Heart left ventricle (tissue), 16 donors: ENCODE data around the gene DDA1. TPM values are rescaled to one million over a fixed set of nuclear protein-coding genes. Genes with fewer than 3 reads are reported as not detected.

Experiments
- ATAC-seq, 4 donors: fragments of 200-7000 bp; cut with Tn5 transposase; one replicate each; pipeline ENCODE4 v1.9.1; 2020 to 2022; ENCODE audit warnings: moderate library complexity in 4 of 4, mild to moderate bottlenecking in 3 of 4, moderate number of reproducible peaks in 1 of 4
- DNase-seq, 5 donors: peaks; one replicate each; pipeline ENCODE4 v3.0.0-alpha.2; 2020
- H3K27ac ChIP-seq, 12 donors: fragments of 200-600 bp; sonication (generic) in 4 of 12; one replicate each; pipeline versions ENCODE4 v1.5.0 to v1.8.0; 2016 to 2022; ENCODE audit warnings: mild to moderate bottlenecking in 2 of 12
- H3K27me3 ChIP-seq, 9 donors: fragments of 200-600 bp; sonication (generic) in 2 of 9; one replicate each; pipeline versions ENCODE4 v1.5.1 to v1.8.0; 2016 to 2022; ENCODE audit warnings: mild to moderate bottlenecking in 3 of 9
- H3K36me3 ChIP-seq, 9 donors: fragments of 200-600 bp; sonication (generic) in 2 of 9; one replicate each; pipeline versions ENCODE4 v1.5.0 to v1.8.0; 2018 to 2022; ENCODE audit warnings: mild to moderate bottlenecking in 2 of 9
- H3K4me1 ChIP-seq, 12 donors: fragments of 200-600 bp; sonication (generic) in 4 of 12; one replicate each; pipeline versions ENCODE4 v1.5.0 to v1.8.0; 2016 to 2022; ENCODE audit warnings: mild to moderate bottlenecking in 3 of 12
- H3K4me3 ChIP-seq, 12 donors: fragments of 200-600 bp; sonication (generic) in 4 of 12; one replicate each; pipeline versions ENCODE4 v1.5.0 to v1.8.0; 2017 to 2022; ENCODE audit warnings: mild to moderate bottlenecking in 9 of 12, moderate library complexity in 4 of 12
- H3K9me3 ChIP-seq, 12 donors: fragments of 200-600 bp; sonication (generic) in 4 of 12; one replicate each; pipeline versions ENCODE4 v1.5.0 to v1.8.0; 2016 to 2022; ENCODE audit warnings: mild to moderate bottlenecking in 1 of 12
- POLR2A ChIP-seq, 2 donors: fragments of 450-650 bp; IDR thresholded peaks; one replicate each; pipeline ENCODE4 v1.6.1; 2017; ENCODE audit warnings: antibody characterized with exemption in 2 of 2, mild to moderate bottlenecking in 2 of 2, moderate library complexity in 2 of 2
- WGBS, 4 donors: extraction: QIAGEN DNeasy Blood & Tissue Kit in 2 of 4; methylation state at CpG; one replicate each; pipeline versions ENCODE4 v1.1.5 to v1.1.7; 2013 to 2018; 5-methylcytosine and 5-hydroxymethylcytosine counted together
- intact Hi-C, 10 donors: fragments of 100-400 bp; cut with DNase I; formaldehyde crosslinking; loops; one replicate each; pipeline versions ENCODE4 v1.11.1 to v1.14.2; 2022
- polyA plus RNA-seq, 2 donors: library from polyadenylated mRNA; stranded (reverse); fragments of 200-250 nt; gene quantifications; one replicate each; pipeline ENCODE4 v1.2.3, GENCODE V29; 2013
- total RNA-seq, 9 donors: library from RNA; depleted of rRNA in 2 of 9; stranded (reverse); fragments of >200 nt in 2 of 9; fragmentation: NEBNext Ultra II Directional in 3 of 9; extraction: Animal tissue kit (Norgen Biotek cat#: 25700) in 3 of 9; gene quantifications; one replicate each; pipeline versions ENCODE4 v1.1.0 to v1.2.4, GENCODE V29; 2016 to 2023
- TF ChIP-seq, protein P1 (sequence below), 12 donors: fragments of 200-600 bp; sonication (generic) in 4 of 12; IDR thresholded peaks; one replicate each; pipeline versions ENCODE4 v1.5.0 to v1.8.0; 2018 to 2022; ENCODE audit warnings: antibody characterized with exemption in 12 of 12, mild to moderate bottlenecking in 5 of 12
- donor health status: ischemic (EF 13 %, LVEDD 7.1; RV severe dilation, severe dysfunction).
- donor health status: healthy with polysubstance abuse.
- donor health status: DM: no; HTN: yes; CAD: no.
- donor health status: DM: no; HTN: no; CAD: no.
- donor health status: ischemic (EF 25% LVEDD 6.9; RV normal size, moderate dysfunction).
- donor health status: ischemic (EF 25% LVEDD 5.7; RV mildly dilated, moderate dysfunction).
- donor health status: healthy.
- donor health status: DM: yes; HTN: yes; CAD: no.
- donor health status: ischemic (EF 35%, LVEDD 5.7; RV mildly dilated, moderate dysfunction).
- donor health status: nonischemic (EF 11% LVEDD 7.7; RV severe dilation, severe dysfunction).
- donor health status: DM: yes; HTN: yes; CAD: no.
- donor health status: PGD.
- donor health status: ischemic (EF 29% LVEDD 5.4; RV normal size, mild dysfunction).
- donor health status: nonischemic (EF 23%, LVEDD 6.1; RV moderate dilation, normal function).

Gene DDA1
- total and polyA plus RNA-seq, 11 donors = 13.9 to 84.6 (median 36.5) TPM

DNA sequence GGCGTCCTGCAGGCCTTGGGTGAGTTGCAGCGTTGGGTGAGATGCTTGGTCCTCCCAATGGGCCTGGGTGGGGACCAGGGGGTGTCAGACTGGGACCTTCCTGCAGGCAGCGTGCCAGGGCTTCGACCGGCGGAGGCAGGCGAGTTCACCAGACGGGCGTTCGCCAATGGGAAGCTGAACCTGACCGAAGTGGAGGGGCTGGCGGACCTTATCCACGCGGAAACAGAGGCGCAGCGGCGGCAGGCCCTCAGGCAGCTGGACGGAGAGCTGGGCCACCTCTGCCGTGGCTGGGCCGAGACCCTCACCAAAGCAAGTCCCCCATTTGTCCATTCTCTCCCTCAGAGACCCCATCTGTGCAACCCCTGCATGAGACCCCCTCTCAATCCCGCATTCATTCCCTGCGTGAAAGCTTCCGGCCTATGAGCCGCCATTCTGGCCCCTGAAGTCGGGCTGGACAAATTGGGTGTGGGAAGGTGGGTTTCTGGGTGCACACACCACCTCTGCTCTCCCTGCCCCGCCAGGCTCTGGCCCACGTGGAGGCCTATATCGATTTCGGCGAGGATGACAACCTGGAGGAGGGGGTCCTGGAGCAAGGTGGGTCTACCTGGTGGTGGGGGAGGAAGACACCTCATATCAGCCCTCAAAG is 29.2 kb downstream of the DDA1 start:
- no peak for TF ChIP-seq POLR2A (IDR thresholded peaks at IDR 0.05)
- TF ChIP-seq, protein P1, sequence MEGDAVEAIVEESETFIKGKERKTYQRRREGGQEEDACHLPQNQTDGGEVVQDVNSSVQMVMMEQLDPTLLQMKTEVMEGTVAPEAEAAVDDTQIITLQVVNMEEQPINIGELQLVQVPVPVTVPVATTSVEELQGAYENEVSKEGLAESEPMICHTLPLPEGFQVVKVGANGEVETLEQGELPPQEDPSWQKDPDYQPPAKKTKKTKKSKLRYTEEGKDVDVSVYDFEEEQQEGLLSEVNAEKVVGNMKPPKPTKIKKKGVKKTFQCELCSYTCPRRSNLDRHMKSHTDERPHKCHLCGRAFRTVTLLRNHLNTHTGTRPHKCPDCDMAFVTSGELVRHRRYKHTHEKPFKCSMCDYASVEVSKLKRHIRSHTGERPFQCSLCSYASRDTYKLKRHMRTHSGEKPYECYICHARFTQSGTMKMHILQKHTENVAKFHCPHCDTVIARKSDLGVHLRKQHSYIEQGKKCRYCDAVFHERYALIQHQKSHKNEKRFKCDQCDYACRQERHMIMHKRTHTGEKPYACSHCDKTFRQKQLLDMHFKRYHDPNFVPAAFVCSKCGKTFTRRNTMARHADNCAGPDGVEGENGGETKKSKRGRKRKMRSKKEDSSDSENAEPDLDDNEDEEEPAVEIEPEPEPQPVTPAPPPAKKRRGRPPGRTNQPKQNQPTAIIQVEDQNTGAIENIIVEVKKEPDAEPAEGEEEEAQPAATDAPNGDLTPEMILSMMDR (IDR thresholded peaks at IDR 0.05) = no peak
- no peaks in the 10 kb centered on the region for H3K9me3 ChIP-seq
- H3K27ac ChIP-seq = no peak overlapping the region
- peak overlapping the region in 9 of 12 donors; percentile 45 to 96 (median 77) for H3K4me3 ChIP-seq
- peaks cover 0 to 37% (median 28%) of the 10 kb centered on the region in 12 donors for H3K4me1 ChIP-seq
- WGBS, 4 donors = 89 to 94% (median 92%) methylated on average over 23 to 30 of the region's 30 CpGs
- DNase-seq = peak in 1 of 5 donors; percentile 73
- no peaks in the 10 kb centered on the region for H3K27me3 ChIP-seq
- intact Hi-C loops = no loop called here
- ATAC-seq = no peak
- peaks cover 0 to 22% (median 8%) of the 10 kb centered on the region in 9 donors for H3K36me3 ChIP-seq

GRCh38 chr19:17339088-17339741 is 29.9 kb downstream of the DDA1 start:
- Histone ChIP-seq H3K4me1 (peaks cover 0 to 31% (median 22%) of the 10 kb centered on the region in 12 donors), H3K27ac (no peak overlapping the region), H3K9me3 (no peaks in the 10 kb centered on the region), H3K36me3 (peaks cover 0 to 22% (median 8%) of the 10 kb centered on the region in 9 donors), H3K4me3 (no peak overlapping the region), H3K27me3 (no peaks in the 10 kb centered on the region)
- 89 to 93% (median 92%) methylated on average over 32 to 34 of the region's 34 CpGs for WGBS, 4 donors
- TF ChIP-seq POLR2A (IDR thresholded peaks at IDR 0.05) = no peak
- TF ChIP-seq, protein P1 (IDR thresholded peaks at IDR 0.05) = no peak
- no peak for ATAC-seq
- DNase-seq = no peak
- intact Hi-C loops = no loop called here

DNA sequence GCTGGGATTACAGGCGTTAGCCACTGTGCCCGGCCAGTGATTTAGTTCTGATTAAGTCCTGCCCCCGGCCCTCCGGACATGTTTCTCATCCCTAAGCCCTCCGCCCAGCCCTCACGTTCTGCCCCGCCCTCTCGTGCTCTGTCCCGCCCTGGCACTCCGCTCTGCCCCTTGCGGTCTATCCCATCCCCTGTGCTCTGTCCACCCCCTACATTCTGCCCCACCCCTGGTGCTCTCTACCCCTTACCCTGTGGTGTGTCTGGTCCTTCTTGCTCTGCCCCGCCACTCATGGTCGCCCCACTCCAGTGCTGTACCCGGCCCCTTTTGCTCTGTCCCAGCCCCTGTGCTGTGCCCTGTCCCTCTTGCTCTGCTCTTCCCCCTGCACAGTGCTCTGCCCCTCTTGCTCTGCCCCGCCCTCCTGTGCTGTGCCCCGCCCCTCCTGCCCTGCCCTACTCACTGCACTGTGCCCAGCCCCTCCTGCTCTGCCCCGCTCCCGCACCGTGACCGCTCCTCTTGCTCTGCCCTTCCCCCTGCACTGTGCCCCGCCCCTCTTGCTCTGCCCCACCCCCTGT is 31.0 kb downstream of the DDA1 start:
- no peaks in the 10 kb centered on the region for H3K27me3 ChIP-seq
- ATAC-seq = no peak
- no peak for DNase-seq
- peaks cover 0 to 22% (median 8%) of the 10 kb centered on the region in 9 donors for H3K36me3 ChIP-seq
- H3K4me3 ChIP-seq = no peak overlapping the region
- intact Hi-C loops = loop anchor here in 3 of 10 donors (5.0 to 10.0 kb wide), 3 partner anchors 43 to 514 kb away; partner anchors contain the start of genes NXNL1 (in 1 of the 3) and RPL18A (in 1 of the 3)
- WGBS, 4 donors = 78 to 82% (median 80%) methylated on average over 21 of the region's 21 CpGs
- H3K4me1 ChIP-seq = peaks cover 0 to 23% (median 14%) of the 10 kb centered on the region in 12 donors
- no peak overlapping the region for H3K27ac ChIP-seq
- no peak for TF ChIP-seq POLR2A (IDR thresholded peaks at IDR 0.05)
- TF ChIP-seq, protein P1 (IDR thresholded peaks at IDR 0.05) = no peak
- no peaks in the 10 kb centered on the region for H3K9me3 ChIP-seq

DNA sequence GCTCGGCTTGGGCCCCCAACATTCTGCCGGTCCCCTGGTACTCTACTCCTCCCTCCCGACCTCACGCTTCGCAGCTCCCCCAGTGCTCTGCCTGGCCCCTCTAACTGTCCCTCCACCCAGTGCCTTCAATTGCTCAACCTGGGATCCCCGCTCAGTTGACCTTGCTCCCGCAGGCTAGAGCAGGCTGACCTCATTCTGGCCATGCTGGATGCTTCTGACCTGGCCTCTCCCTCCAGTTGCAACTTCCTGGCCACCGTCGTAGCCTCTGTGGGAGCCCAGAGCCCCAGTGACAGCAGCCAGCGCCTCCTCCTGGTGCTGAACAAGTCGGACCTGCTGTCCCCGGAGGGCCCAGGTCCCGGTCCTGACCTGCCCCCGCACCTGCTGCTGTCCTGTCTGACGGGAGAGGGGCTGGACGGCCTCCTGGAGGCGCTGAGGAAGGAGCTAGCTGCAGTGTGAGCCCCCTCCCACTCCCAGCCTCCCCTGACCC is 31.6 kb downstream of the DDA1 start:
- Histone ChIP-seq H3K4me1 (peaks cover 0 to 19% (median 11%) of the 10 kb centered on the region in 12 donors), H3K27ac (no peak overlapping the region), H3K9me3 (no peaks in the 10 kb centered on the region), H3K36me3 (peaks cover 0 to 22% (median 8%) of the 10 kb centered on the region in 9 donors), H3K27me3 (no peaks in the 10 kb centered on the region), H3K4me3 (no peak overlapping the region)
- DNase-seq = no peak
- intact Hi-C loops = loop anchor here in 3 of 10 donors (5.0 to 10.0 kb wide), 3 partner anchors 44 to 514 kb away; partner anchors contain the start of genes NXNL1 (in 1 of the 3) and RPL18A (in 1 of the 3)
- 76 to 88% (median 81%) methylated on average over 10 to 17 of the region's 17 CpGs for WGBS, 4 donors
- no peak for ATAC-seq
- TF ChIP-seq, protein P1 (IDR thresholded peaks at IDR 0.05) = no peak
- TF ChIP-seq POLR2A (IDR thresholded peaks at IDR 0.05) = no peak
